ENCODE measurements around the gene TTLL5. TPM values are rescaled to one million over a fixed set of nuclear protein-coding genes. Genes with fewer than 3 reads are reported as not detected.
"Not testable (repeated sequence)": the region's sequence is repeated elsewhere in the genome, so short reads cannot be mapped to it uniquely, and the experiment has no call there.

Gene TTLL5
- total and polyA plus RNA-seq, 3 experiments from 2014 or later = 12.5 to 35.1 (median 33.7) TPM

DNA sequence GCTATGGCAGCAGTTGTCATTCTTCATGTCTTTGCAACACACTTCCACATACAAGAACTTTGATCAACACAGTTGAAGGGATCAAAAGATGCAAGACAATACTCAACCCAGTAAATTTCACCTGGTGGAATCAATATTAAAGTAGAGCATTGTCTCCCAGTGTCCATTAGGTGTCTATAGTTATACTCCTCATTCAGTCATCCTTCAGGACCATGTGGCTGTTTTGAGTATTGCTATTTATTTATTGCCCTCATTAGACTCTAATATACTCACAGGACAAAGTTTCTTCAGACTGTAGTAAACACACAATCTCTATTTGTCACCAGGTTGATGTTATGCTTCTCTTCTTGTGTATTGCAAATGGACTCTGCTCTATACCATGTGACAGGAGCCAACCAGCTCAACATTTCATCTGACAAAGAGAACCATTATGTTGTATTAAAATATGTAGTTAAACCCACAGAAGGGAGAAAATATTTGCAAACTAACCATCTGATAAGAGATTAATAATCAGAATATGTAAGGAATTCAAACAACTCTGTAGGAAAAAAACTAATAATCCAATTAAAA lies 174.2 kb downstream of the TTLL5 start:
- no peak overlapping the region for H3K27ac Mint-ChIP-seq
- no peak overlapping the region for H3K4me3 ChIP-seq (ENCODE audit: low read length)
- H3K27me3 Mint-ChIP-seq = peaks cover 0 to 4% of the 10 kb centered on the region in 2 donors
- peaks cover 7 to 15% (median 9%) of the 10 kb centered on the region in 3 donors for H3K4me1 Mint-ChIP-seq
- no peak for DNase-seq
- H3K9me3 Mint-ChIP-seq = peaks cover 0 to 2% (median 0%) of the 10 kb centered on the region in 5 donors
- H3K4me3 Mint-ChIP-seq = no peak overlapping the region
- H3K36me3 ChIP-seq (ENCODE audit: insufficient read depth, low read length) = no peaks in the 10 kb centered on the region
- ChIA-PET CTCF (no interaction called here), POLR2A (no interaction called here)
- peaks cover 20 to 23% (median 22%) of the 10 kb centered on the region in 3 donors for H3K36me3 Mint-ChIP-seq
- no peaks in the 10 kb centered on the region for H3K27me3 ChIP-seq (ENCODE audit: insufficient read depth, low read length, poor library complexity, severe bottlenecking)
- no peak overlapping the region for H3K27ac ChIP-seq (ENCODE audit: low read depth, low read length)
- H3K4me1 ChIP-seq (ENCODE audit: insufficient read depth, low read length) = peaks cover 10% of the 10 kb centered on the region
- H3K9me3 ChIP-seq (ENCODE audit: low read length) = no peaks in the 10 kb centered on the region

DNA sequence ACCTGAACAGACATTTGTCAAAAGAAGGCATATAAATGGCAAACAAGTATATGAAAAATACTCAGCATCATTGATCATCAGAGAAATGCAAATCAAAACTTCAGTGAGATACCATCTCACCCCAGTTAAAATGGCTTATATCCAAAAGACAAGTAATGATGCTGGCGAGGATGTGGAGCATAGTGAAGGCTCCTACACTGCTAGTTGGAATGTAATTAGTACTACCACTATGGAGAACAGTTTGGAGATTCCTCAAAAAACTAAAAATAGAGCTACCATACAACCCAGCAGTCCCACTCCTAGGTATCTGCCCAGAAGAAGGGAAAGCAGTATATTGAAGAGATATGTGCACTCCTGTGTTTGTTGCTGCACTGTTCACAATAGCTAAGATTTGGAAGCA lies 174.7 kb downstream of the TTLL5 start:
- no peak overlapping the region for H3K27ac Mint-ChIP-seq
- Histone ChIP-seq H3K4me1 (ENCODE audit: insufficient read depth, low read length) (peaks cover 10% of the 10 kb centered on the region), H3K4me3 (ENCODE audit: low read length) (no peak overlapping the region), H3K27me3 (ENCODE audit: insufficient read depth, low read length, poor library complexity, severe bottlenecking) (no peaks in the 10 kb centered on the region), H3K27ac (ENCODE audit: low read depth, low read length) (no peak overlapping the region), H3K36me3 (ENCODE audit: insufficient read depth, low read length) (no peaks in the 10 kb centered on the region), H3K9me3 (ENCODE audit: low read length) (no peaks in the 10 kb centered on the region)
- POLR2A ChIA-PET = no interaction called here
- no peak overlapping the region for H3K4me3 Mint-ChIP-seq
- H3K36me3 Mint-ChIP-seq = peaks cover 20 to 23% (median 22%) of the 10 kb centered on the region in 3 donors
- H3K4me1 Mint-ChIP-seq = peaks cover 7 to 15% (median 9%) of the 10 kb centered on the region in 3 donors
- H3K9me3 Mint-ChIP-seq = peaks cover 0 to 2% (median 0%) of the 10 kb centered on the region in 5 donors
- peaks cover 0 to 4% of the 10 kb centered on the region in 2 donors for H3K27me3 Mint-ChIP-seq
- CTCF ChIA-PET = no interaction called here
- DNase-seq = no peak

DNA sequence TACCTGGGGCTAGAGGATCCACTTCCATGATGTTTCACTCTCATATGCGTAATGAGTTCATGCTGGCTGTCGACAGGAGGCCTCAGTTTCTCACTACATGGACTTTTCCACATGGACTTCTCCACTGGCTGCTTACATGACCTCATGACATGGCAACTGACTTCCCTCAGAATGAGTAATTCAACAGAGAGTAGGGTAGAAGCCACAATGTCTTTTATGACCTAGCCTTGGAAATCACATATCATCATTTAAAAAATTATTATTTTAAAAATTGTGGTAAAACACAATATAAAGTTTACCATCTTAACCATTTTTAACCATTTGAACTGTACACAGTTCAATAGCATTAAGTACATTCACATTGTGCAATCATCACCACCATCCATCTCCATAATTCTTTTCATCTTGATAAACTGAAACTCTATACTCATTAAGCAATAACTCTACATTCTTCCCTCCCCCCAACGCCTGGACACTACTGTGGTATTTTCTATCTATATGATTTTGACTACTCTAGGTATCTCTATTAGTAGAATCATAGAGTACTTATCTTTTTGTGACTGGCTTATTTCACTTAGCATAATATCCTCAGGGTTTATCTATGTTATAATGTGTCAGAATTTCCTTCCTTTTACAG lies 176.2 kb downstream of the TTLL5 start:
- no peak for DNase-seq
- H3K27me3 ChIP-seq (ENCODE audit: insufficient read depth, low read length, poor library complexity, severe bottlenecking) = no peaks in the 10 kb centered on the region
- POLR2A ChIA-PET = no interaction called here
- Mint-ChIP-seq H3K9me3 (peaks cover 0 to 2% (median 0%) of the 10 kb centered on the region in 5 donors), H3K27me3 (no peaks in the 10 kb centered on the region), H3K36me3 (peaks cover 20 to 23% (median 22%) of the 10 kb centered on the region in 3 donors), H3K4me1 (peaks cover 0 to 6% (median 2%) of the 10 kb centered on the region in 3 donors), H3K4me3 (no peak overlapping the region), H3K27ac (no peak overlapping the region)
- H3K9me3 ChIP-seq (ENCODE audit: low read length) = no peaks in the 10 kb centered on the region
- H3K36me3 ChIP-seq (ENCODE audit: insufficient read depth, low read length) = no peaks in the 10 kb centered on the region
- CTCF ChIA-PET = no interaction called here
- no peak overlapping the region for H3K4me3 ChIP-seq (ENCODE audit: low read length)
- no peak overlapping the region for H3K27ac ChIP-seq (ENCODE audit: low read depth, low read length)
- no peaks in the 10 kb centered on the region for H3K4me1 ChIP-seq (ENCODE audit: insufficient read depth, low read length)

DNA sequence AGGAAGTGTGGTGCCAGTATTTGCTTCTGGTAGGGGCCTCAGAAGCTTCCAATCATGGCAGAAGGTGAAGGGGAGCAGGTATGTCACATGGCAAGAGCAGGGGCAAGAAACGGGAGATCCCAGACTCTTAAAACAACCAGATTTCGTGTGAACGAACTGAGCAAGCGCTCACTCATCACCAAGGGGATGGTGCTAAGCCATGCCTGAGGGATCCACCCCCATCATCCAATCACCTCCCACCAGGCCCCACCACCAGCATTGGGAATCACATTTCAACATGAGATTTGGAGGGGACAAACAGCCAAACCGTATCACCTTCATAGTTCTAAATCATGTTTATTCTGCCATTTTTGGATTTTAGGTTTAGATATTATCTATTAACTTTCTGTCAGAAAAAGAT lies 179.9 kb downstream of the TTLL5 start:
- no peak overlapping the region for H3K4me3 Mint-ChIP-seq
- no peak for DNase-seq
- H3K36me3 Mint-ChIP-seq = peaks cover 10 to 16% (median 14%) of the 10 kb centered on the region in 3 donors
- CTCF ChIA-PET = no interaction called here
- Histone ChIP-seq H3K27me3 (ENCODE audit: insufficient read depth, low read length, poor library complexity, severe bottlenecking) (no peaks in the 10 kb centered on the region), H3K36me3 (ENCODE audit: insufficient read depth, low read length) (no peaks in the 10 kb centered on the region), H3K4me1 (ENCODE audit: insufficient read depth, low read length) (no peaks in the 10 kb centered on the region), H3K27ac (ENCODE audit: low read depth, low read length) (no peak overlapping the region), H3K4me3 (ENCODE audit: low read length) (no peak overlapping the region), H3K9me3 (ENCODE audit: low read length) (no peaks in the 10 kb centered on the region)
- peaks cover 0 to 2% (median 0%) of the 10 kb centered on the region in 5 donors for H3K9me3 Mint-ChIP-seq
- POLR2A ChIA-PET = no interaction called here
- H3K27ac Mint-ChIP-seq = no peak overlapping the region
- no peaks in the 10 kb centered on the region for H3K4me1 Mint-ChIP-seq
- no peaks in the 10 kb centered on the region for H3K27me3 Mint-ChIP-seq

DNA sequence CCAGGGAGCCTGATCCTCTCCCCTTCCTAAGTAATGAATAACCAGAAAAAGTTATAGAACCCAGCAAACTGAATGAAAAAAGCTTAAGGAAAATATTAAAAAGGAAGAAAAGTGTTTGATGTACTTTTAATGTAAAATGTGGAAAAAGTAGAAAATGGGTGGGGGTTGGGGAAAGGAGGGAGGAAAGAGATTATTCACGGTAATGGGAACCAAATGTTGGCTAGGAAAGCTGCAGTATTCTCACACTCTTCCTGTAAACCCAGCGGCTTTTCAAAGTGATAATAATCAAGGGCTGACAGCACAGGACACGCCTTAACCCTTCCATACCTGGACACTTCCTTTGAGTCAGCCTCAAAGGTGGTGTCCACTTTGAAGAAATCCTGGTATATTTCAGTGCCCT lies 181.5 kb downstream of the TTLL5 start:
- H3K4me1 ChIP-seq (ENCODE audit: insufficient read depth, low read length) = no peaks in the 10 kb centered on the region

DNA sequence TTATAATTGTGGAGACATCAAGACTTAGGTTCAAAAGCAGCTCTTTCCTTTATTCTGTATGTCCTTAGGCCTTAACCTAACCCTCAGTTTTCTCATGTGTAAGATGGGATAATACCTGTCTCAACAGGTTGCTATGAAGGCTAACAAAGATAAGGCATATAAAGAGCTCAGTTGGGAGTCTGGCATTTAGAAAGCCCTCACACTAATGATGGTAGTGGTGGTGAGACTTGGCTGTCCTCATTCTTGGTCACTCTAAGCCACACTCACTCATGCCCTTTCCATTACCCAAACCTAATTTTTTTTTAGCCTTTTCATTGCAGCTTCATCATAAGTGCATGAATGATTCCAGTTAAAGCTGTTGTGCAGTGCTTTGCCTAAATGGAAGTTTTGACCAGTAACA lies 183.4 kb downstream of the TTLL5 start:
- ChIA-PET CTCF (no interaction called here), POLR2A (no interaction called here)
- Histone ChIP-seq H3K4me1 (ENCODE audit: insufficient read depth, low read length) (no peaks in the 10 kb centered on the region), H3K36me3 (ENCODE audit: insufficient read depth, low read length) (no peaks in the 10 kb centered on the region), H3K4me3 (ENCODE audit: low read length) (no peak overlapping the region), H3K9me3 (ENCODE audit: low read length) (no peaks in the 10 kb centered on the region), H3K27me3 (ENCODE audit: insufficient read depth, low read length, poor library complexity, severe bottlenecking) (no peaks in the 10 kb centered on the region), H3K27ac (ENCODE audit: low read depth, low read length) (no peak overlapping the region)
- no peak overlapping the region for H3K27ac Mint-ChIP-seq
- H3K4me1 Mint-ChIP-seq = no peaks in the 10 kb centered on the region
- peaks cover 5 to 11% (median 8%) of the 10 kb centered on the region in 3 donors for H3K36me3 Mint-ChIP-seq
- no peaks in the 10 kb centered on the region for H3K9me3 Mint-ChIP-seq
- no peak overlapping the region for H3K4me3 Mint-ChIP-seq
- H3K27me3 Mint-ChIP-seq = no peaks in the 10 kb centered on the region
- DNase-seq = no peak

More for the DNA sequence above, 181.5 kb downstream of the TTLL5 start:
- Mint-ChIP-seq H3K36me3 (peaks cover 10 to 13% (median 12%) of the 10 kb centered on the region in 3 donors), H3K4me1 (no peaks in the 10 kb centered on the region), H3K27ac (no peak overlapping the region), H3K4me3 (no peak overlapping the region), H3K27me3 (no peaks in the 10 kb centered on the region), H3K9me3 (peaks cover 0 to 2% (median 0%) of the 10 kb centered on the region in 5 donors)
- ChIA-PET CTCF (no interaction called here), POLR2A (no interaction called here)
- Histone ChIP-seq H3K36me3 (ENCODE audit: insufficient read depth, low read length) (no peaks in the 10 kb centered on the region), H3K4me3 (ENCODE audit: low read length) (no peak overlapping the region), H3K27ac (ENCODE audit: low read depth, low read length) (no peak overlapping the region), H3K27me3 (ENCODE audit: insufficient read depth, low read length, poor library complexity, severe bottlenecking) (no peaks in the 10 kb centered on the region), H3K9me3 (ENCODE audit: low read length) (no peaks in the 10 kb centered on the region)
- no peak for DNase-seq

DNA sequence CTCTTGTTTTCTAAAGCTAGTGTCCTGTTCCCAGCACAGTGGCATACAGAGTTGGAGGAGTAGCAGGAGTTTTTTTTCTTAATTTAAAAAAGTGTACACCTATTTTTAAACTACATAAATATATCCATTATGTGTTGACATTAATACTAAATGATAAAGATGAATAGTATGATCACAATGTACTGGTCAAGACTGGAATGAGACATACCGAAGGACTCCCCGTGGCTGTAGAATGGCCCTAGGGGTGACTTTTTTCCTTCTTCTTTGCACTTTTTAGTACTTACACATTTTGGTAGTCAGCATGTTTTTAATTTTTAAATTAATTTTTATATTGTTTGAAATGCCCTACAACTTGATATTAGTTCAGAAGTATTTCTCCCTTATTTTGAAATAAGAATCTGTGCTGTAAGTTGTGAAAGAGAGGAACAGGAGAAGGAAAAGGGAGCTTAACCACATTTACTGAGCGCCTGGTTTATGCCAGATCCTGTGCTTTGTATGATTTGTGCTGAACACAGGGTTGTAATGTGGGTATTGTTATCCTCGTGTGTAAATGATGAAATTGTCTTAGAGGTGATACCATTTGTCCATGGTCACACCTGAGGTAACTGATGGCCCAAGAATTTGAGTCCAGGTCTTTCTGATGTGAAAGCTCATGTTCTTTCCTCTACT lies 184.2 kb downstream of the TTLL5 start:
- Histone ChIP-seq H3K27ac (ENCODE audit: low read depth, low read length) (no peak overlapping the region), H3K4me1 (ENCODE audit: insufficient read depth, low read length) (no peaks in the 10 kb centered on the region), H3K9me3 (ENCODE audit: low read length) (no peaks in the 10 kb centered on the region), H3K27me3 (ENCODE audit: insufficient read depth, low read length, poor library complexity, severe bottlenecking) (no peaks in the 10 kb centered on the region), H3K36me3 (ENCODE audit: insufficient read depth, low read length) (no peaks in the 10 kb centered on the region), H3K4me3 (ENCODE audit: low read length) (no peak overlapping the region)
- ChIA-PET POLR2A (no interaction called here), CTCF (no interaction called here)
- Mint-ChIP-seq H3K27me3 (no peaks in the 10 kb centered on the region), H3K4me3 (no peak overlapping the region), H3K36me3 (peaks cover 0 to 8% (median 6%) of the 10 kb centered on the region in 3 donors), H3K9me3 (no peaks in the 10 kb centered on the region), H3K27ac (no peak overlapping the region), H3K4me1 (no peaks in the 10 kb centered on the region)
- no peak for DNase-seq

DNA sequence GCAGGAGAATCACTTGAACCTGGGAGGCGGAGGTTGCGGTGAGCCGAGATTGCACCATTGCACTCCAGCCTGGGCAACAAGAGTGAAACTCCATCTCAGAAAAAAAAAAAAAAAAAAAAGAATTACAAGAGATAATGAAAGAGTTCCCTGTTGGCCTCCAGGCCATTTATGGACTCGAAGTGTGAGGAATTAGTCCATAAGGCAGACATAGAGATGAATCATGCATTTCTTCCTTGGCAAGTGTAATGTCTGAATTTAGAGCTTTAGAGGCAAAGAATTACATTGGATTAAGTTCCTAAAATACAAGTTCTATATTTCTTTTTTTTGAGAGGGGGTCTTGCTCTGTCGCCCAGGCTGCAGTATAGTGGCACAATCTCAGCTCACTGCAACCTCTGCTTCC lies 185.6 kb downstream of the TTLL5 start:
- H3K27ac Mint-ChIP-seq; CTCF ChIA-PET; H3K27me3 ChIP-seq (ENCODE audit: insufficient read depth, low read length, poor library complexity, severe bottlenecking); H3K4me1 Mint-ChIP-seq; H3K36me3 ChIP-seq (ENCODE audit: insufficient read depth, low read length); H3K9me3 ChIP-seq (ENCODE audit: low read length); H3K4me1 ChIP-seq (ENCODE audit: insufficient read depth, low read length); POLR2A ChIA-PET; DNase-seq; H3K4me3 ChIP-seq (ENCODE audit: low read length); H3K27me3 Mint-ChIP-seq; H3K4me3 Mint-ChIP-seq; H3K27ac ChIP-seq (ENCODE audit: low read depth, low read length); H3K9me3 Mint-ChIP-seq; H3K36me3 Mint-ChIP-seq: not testable (repeated sequence)
